HG03175 (cell line): Measurements from ENCODE around the gene KIAA2012.
A peak's percentile ranks its signal among the peaks of the same experiment; 100 is the strongest.
"Not testable (repeated sequence)": the region's sequence is repeated elsewhere in the genome, so short reads cannot be mapped to it uniquely, and the experiment has no call there.

Experiments used
- ATAC-seq: cut with Tn5 transposase; IDR thresholded peaks from one replicate; pipeline ENCODE4 v1.9.1; 2021; ENCODE audit warnings: mild to moderate bottlenecking, moderate library complexity; ENCODE audit not compliant: unreplicated experiment

The KIAA2012 gene

GRCh38 chr2:202185156-202185555, 112.1 kb downstream of the KIAA2012 start:
- no peak for ATAC-seq

- no peak for ATAC-seq
These were observed 113.7 kb downstream of the KIAA2012 start for GRCh38 chr2:202186641-202187202.

GRCh38 chr2:202187570-202187969, 114.5 kb downstream of the KIAA2012 start:
- no peak for ATAC-seq

DNA sequence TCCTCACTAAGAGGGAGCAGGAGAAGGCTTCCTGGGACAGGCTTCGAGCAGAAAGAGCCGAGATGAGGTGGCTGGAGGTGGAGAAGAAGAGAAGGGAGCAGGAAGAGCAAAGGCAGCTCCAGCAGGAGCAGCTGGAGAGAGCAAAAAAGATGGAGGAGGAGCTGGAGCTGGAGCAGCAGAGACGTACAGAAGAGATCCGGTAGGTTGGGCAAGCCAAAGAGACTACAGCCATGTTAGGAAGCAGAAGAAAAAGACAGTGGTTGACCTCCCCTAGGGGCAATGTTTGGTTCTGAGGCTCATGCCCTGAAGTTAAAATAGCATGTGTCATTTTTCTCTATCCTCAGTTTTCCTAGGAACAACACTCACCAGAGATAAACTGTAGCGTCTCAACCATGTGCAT, 120.2 kb downstream of the KIAA2012 start:
- ATAC-seq = no peak

DNA sequence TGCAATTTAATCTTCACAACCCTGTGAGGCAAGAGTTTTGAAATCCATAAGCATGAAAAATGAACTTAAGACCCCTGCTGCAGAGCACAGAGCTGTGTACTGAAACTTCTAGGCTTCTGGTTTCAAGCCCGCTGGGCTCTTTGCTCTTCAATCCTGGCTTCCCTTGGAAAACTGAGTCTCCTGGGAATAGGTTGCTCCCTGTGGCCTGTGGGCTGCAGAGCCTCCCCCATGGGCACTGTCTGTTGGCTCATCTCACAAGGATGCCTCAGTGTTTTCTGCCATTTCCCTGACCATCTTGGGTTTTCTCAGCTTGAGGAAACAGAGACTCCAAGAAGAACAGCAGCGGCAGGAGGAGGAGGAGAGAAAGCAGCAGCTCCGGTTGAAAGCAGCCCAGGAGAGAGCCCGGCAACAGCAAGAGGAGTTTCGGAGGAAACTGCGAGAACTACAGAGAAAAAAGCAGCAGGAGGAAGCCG, 120.9 kb downstream of the KIAA2012 start:
- no peak for ATAC-seq

- no peak for ATAC-seq
These were observed 121.4 kb downstream of the KIAA2012 start for GRCh38 chr2:202194418-202194817.

DNA sequence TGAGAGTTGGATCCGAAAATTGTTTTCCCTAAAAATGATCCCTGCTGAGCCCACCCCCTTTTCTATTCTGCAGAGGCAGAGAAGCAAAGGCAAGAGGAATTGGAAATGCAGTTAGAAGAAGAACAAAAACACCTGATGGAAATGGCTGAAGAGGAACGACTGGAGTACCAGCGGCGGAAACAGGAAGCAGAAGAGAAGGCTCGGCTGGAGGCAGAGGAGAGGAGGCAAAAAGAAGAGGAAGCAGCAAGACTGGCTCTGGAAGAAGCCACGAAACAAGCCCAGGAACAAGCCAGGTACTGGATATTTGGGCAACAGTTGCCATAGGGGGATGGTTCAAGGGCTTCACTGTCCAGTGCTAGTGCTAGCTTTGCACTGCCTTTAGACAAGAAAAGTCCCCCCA, 123.7 kb downstream of the KIAA2012 start:
- ATAC-seq = no peak

DNA sequence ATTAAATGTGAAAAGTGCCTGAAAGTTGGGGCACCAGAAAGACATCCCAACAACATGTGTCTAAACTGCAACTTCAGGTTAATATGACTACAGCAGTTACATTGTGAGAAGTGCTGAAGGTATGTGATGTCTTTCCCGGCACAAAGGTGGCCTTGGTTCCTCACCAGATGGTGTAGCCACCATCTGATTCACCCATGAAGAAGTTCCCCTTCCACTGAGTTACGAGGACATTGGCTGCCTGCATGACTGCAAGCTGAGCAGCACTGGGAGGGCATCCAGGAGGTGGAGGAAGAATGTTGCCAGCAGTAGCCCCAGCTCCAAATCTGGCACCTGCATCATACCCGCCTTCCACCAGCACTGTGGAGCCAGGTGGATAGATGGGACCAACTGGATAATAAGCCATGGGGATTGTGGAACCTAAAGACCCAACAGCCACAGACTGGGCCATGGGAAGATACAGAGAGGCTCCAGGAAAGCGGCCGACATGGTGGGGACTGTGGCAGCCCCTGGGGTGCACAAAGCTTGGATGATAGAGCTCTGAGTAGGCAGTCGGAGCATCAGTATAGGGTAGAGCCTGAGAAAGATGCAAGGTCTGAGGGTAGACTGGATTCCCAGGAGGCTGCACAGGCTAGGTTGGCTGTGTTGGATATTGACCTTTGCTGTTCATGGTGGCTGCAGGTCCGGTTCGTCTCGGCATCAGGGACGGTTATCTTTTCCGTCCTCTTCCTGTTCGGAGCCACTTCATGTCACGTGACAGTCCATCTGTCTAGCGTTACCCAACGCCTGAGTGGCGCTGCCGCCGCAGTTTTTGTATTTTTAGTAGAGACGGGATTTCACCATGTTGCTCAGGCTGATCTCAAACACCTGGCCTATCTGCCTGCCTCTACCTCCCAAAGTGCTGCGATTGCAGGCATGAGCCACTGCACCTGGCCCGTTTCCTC, 128.4 kb downstream of the KIAA2012 start:
- no peak for ATAC-seq

- ATAC-seq = no peak
These were observed 130.3 kb downstream of the KIAA2012 start for GRCh38 chr2:202203348-202203747.

GRCh38 chr2:202204855-202205254, 131.8 kb downstream of the KIAA2012 start:
- ATAC-seq = no peak

DNA sequence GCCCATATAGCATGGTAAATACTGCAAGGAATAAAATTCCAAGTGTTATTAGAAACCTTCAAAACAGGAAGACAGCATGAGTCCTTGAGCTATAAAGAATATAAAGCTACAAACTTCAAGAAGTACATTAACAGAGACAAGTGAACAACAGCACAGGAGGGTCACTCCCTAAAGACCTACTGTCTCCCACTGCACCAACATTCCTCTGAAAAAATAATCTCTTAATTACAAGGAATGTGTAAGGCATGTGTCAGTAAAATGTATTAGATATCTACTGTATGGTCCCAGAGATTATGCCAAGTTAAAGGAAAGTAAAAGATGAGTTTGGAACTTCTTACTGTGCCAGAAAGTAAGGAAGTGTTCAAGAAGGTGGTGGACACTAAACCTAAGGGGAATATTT, 135.5 kb downstream of the KIAA2012 start:
- ATAC-seq = no peak

- ATAC-seq = no peak
These were observed 142.1 kb downstream of the KIAA2012 start for GRCh38 chr2:202215179-202215578.

GRCh38 chr2:202221873-202222272, 148.8 kb downstream of the KIAA2012 start:
- no peak for ATAC-seq

- peak; percentile 45 for ATAC-seq
These were observed 164.8 kb downstream of the KIAA2012 start for GRCh38 chr2:202237787-202238233.

DNA sequence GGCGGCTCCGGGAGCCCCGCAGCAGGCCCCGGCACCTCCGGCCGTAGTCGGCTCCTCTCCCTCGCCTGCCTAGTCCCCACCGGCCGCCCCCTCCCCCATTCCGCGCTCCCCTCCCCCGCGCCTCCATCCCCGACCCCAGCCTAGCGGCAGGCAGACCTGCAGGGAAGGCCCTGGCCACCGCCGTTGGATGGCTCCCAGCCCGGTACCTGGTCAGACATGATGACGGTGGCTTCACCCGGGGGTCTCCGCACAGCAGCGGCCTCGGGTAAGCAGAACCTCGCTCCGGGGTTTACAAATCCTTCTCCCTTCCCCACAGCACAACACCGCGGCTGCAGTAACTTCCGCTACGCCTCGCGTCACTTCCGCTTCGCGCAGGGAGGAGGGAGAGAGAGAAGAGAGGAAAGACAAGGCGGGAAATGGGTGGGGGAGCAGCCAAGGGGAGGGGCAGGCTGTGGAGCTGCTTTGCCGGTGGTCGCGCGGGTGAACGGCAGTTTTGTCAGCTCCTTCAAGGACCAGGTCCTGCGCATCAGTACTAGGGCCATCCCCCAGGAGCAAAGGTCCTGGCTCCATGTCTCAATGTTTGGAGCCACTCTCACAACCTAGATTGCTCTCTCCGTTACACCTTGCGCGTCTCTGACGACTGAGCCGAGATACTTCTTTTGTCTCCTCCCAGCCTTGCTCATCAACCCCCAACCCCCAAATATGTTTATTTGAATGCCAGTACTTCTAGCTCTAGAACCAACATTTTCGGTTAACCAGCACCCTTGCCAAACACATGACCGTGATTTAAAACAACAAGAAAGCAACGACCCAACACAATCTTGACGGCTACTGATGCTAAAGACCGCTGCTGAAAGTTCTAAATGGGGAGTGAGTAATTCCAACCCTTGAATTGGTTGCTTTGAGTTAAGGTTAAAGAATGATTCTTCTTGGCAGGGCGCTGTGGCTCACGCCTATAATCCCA, 165.5 kb downstream of the KIAA2012 start, which contains the start of gene SUMO1:
Gene SUMO1, minus strand, starts transcription at position 364 of the 964 bp plus-strand sequence. Its CDS starts 146 bp downstream, at position 218.
- ATAC-seq = peak; percentile 96

- not testable (repeated sequence) for ATAC-seq
These were observed 174.7 kb downstream of the KIAA2012 start for GRCh38 chr2:202247710-202248109.

- no peak for ATAC-seq
These were observed 176.6 kb downstream of the KIAA2012 start for GRCh38 chr2:202249521-202250253.

DNA sequence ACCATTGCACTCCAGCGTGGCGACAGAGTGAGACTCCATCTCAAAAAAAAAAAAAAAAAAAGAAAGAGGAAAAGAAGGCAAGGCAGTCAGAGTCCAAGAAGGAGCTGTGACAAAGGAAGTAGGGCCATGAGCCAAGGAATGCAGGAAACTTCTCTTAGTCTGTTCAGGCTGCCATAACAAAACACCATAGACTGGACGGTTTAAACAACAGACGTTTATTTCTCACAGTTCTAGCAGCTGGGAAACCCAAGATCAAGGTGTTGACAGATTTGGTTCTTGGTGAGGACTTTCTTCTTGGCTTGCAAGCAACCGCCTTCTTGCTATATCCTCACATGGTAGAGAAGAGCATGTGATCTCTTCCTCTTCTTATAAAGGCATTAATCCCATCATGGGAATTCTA, 178.4 kb downstream of the KIAA2012 start:
- ATAC-seq = no peak
